Skeletal muscle satellite cell (primary cell): ENCODE data around the gene BRK1. TPM values are rescaled to one million over a fixed set of nuclear protein-coding genes. Genes with fewer than 3 reads are reported as not detected.
"Not testable (repeated sequence)": the region's sequence is repeated elsewhere in the genome, so short reads cannot be mapped to it uniquely, and the experiment has no call there.

Experiments
- H3K27me3 ChIP-seq: 2 replicates; pipeline ENCODE4 v1.7.0; 2013; ENCODE audit warnings: low read length; ENCODE audit not compliant: control insufficient read depth, insufficient read depth
- H3K36me3 ChIP-seq: 2 replicates; pipeline ENCODE4 v1.7.0; 2013; ENCODE audit warnings: mild to moderate bottlenecking, control low read depth, low read length; ENCODE audit not compliant: insufficient read depth
- H3K4me1 ChIP-seq: 2 replicates; pipeline ENCODE4 v1.7.0; 2013; ENCODE audit warnings: low read length; ENCODE audit not compliant: control insufficient read depth, insufficient read depth
- H3K4me2 ChIP-seq: 2 replicates; pipeline ENCODE4 v1.7.0; 2013; ENCODE audit warnings: mild to moderate bottlenecking, low read length
- H3K4me3 ChIP-seq: 2 replicates; pipeline ENCODE4 v1.7.0; 2013; ENCODE audit warnings: low read length
- H3K9ac ChIP-seq: 2 replicates; pipeline ENCODE4 v1.7.0; 2013; ENCODE audit warnings: mild to moderate bottlenecking, low read depth, low read length, moderate library complexity
- H3K9me3 ChIP-seq: replicated peaks from 2 replicates; pipeline ENCODE4 v1.7.0; 2013; ENCODE audit warnings: mild to moderate bottlenecking, control low read depth, low read length
- total RNA-seq: library from RNA; depleted of rRNA; stranded (reverse); fragments of >200 nt; gene quantifications from 2 replicates; pipeline ENCODE4 v1.2.3, GENCODE V29; 2012; rRNA removed

Gene BRK1
- 89.5 and 114 TPM in 2 replicates for total RNA-seq

DNA sequence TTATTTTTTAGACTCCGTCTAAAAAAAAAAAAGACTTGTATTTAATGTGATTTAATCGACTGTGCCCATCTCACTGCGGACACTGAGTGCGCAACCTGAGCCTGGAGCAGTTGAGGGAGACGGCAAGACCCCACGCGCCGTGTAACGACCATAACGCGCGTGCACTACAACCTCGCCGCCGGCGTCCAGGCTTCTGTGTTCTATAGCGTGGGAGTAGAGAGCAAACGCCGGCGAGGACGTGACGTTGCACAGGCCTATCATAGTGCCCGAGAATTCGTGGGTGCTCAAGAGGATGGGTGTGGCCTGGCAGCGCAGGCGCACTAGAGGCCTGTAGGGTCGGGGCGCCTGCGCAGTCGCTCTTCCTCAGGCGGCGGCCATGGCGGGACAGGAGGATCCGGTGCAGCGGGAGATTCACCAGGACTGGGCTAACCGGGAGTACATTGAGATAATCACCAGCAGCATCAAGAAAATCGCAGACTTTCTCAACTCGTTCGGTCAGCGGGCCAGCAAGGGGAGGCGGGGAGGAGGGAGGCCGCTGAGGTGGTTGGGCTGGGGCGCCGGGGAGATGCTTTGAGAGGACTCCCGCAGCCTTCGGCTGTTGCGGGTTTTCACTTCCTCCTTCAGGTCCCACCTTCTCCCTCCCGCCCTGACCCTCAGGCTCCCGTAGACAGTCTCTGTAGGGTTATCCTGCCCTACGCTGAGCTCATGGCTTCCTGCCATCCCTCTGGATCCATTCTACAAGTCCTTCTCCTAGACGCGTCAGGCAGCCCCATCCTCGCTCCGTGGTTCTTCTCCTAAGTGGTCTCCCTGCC, at the start of gene BRK1:
Gene BRK1, plus strand, starts transcription at position 350 of the 812 bp plus-strand sequence. Its CDS starts 27 bp downstream, at position 377.
- peak within 1 kb of the TSS; percentile 87 for H3K9ac ChIP-seq
- peaks cover 8% of the 10 kb centered on the region for H3K36me3 ChIP-seq
- H3K4me1 ChIP-seq, result peaks cover 8% of the 10 kb centered on the region
- peak within 1 kb of the TSS; percentile 95 for H3K4me2 ChIP-seq
- peak within 1 kb of the TSS; percentile 93 for H3K4me3 ChIP-seq
- no peaks in the 10 kb centered on the region for H3K9me3 ChIP-seq
- H3K27me3 ChIP-seq, result no peaks in the 10 kb centered on the region

DNA sequence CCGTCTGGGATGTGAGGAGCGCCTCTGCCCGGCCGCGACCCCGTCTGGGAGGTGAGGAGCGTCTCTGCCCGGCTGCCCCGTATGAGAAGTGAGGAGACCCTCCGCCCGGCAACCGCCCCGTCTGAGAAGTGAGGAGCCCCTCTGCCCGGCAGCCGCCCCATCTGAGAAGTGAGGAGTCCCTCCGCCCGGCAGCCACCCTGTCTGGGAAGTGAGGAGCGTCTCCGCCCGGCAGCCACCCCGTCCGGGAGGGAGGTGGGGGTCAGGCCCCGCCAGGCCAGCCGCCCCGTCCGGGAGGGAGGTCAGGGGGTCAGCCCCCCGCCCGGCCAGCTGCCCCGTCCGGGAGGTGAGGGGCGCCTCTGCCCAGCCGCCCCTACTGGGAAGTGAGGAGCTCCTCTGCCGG, 45.4 kb upstream of the BRK1 start:
- not testable (repeated sequence) for H3K4me3 ChIP-seq, H3K4me1 ChIP-seq, H3K36me3 ChIP-seq, H3K4me2 ChIP-seq, H3K9ac ChIP-seq, H3K9me3 ChIP-seq, H3K27me3 ChIP-seq

DNA sequence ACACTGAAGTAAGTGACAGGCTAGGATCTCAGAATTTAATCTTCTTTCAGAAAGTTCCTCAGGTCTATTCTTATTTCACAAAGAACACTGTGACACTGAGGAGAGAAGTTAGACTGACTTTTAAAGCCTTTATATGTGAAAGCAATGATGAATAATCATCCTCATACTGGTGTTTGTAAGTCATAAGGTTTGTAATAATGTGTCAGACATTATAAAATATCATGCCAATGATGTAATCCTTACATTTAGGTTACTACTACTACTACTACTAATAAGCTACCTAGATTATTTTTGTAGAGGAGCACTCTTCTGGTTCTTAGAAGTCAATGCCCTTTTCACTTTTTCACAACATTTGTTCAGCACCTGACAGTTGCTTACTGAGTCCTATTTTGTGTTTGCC, 40.8 kb upstream of the BRK1 start:
- Histone ChIP-seq H3K4me1 (no peaks in the 10 kb centered on the region), H3K4me2 (no peak overlapping the region), H3K9me3 (no peaks in the 10 kb centered on the region), H3K4me3 (no peak overlapping the region), H3K9ac (no peak overlapping the region), H3K27me3 (no peaks in the 10 kb centered on the region), H3K36me3 (no peaks in the 10 kb centered on the region)

DNA sequence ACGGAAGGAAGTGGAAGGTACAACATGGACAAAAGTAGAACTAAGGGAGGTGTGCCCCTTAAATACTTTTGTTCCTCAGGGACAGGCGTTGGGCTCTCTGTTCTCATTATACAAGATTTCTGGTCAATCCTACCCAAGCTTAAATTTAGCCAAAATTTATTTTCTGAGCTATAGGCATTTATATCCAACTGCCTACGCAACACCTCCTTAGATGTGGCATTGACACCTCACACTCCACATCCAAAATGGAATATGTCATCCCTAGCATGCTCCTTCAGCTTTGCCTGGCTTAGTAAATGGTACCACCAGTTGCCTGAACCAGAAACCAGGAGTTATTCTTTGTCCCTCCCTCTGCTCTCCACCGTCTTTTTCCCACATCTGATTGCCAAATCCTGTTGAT, 33.6 kb upstream of the BRK1 start:
- Histone ChIP-seq H3K36me3 (peaks cover 10% of the 10 kb centered on the region), H3K9ac (no peak overlapping the region), H3K27me3 (no peaks in the 10 kb centered on the region), H3K4me3 (no peak overlapping the region), H3K4me2 (no peak overlapping the region), H3K9me3 (no peaks in the 10 kb centered on the region), H3K4me1 (no peaks in the 10 kb centered on the region)

DNA sequence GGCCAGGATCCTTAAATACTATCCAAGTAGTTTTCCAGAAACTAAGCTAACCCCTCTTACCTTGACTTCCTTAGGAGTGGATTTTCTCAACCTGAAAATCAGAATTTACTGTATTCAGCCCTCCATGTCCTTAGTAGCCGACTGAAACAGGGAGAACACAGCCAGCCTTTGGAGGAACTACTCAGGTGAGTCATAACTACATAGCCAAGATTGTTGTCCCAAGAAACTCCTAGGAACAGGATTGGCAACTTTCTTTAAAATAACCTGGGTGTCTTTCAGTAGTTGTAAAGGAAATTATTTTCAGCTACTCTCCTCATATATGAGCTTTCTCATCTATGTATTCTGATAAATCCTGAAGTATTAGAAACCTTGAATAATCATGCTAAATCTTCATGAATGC, 29.7 kb upstream of the BRK1 start:
- Histone ChIP-seq H3K4me1 (no peaks in the 10 kb centered on the region), H3K4me3 (no peak overlapping the region), H3K36me3 (peaks cover 16% of the 10 kb centered on the region), H3K27me3 (no peaks in the 10 kb centered on the region), H3K9ac (no peak overlapping the region), H3K9me3 (no peaks in the 10 kb centered on the region), H3K4me2 (no peak overlapping the region)

DNA sequence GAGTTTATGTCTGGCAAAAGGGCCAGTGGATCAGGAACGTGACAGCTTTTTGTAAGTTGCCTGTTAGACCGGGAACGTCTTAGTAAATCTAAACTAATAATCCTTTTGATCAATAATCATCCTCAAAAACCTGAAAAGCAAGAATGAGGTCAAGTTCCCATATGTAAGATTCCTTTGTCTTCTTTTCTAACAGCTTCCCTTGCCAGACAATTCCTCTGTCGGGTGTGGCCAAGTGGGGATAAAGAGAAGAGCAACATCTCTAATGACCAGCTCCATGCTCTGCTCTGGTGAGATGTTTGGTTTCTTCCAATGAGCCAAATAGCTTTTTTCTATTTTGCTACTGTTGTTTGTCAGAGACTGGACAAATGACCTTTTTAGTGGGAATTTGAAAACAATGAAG, 27.2 kb upstream of the BRK1 start:
- H3K36me3 ChIP-seq, result peaks cover 12% of the 10 kb centered on the region
- H3K9me3 ChIP-seq, result no peaks in the 10 kb centered on the region
- no peaks in the 10 kb centered on the region for H3K4me1 ChIP-seq
- no peak overlapping the region for H3K4me2 ChIP-seq
- no peak overlapping the region for H3K9ac ChIP-seq
- H3K27me3 ChIP-seq, result no peaks in the 10 kb centered on the region
- H3K4me3 ChIP-seq, result no peak overlapping the region

DNA sequence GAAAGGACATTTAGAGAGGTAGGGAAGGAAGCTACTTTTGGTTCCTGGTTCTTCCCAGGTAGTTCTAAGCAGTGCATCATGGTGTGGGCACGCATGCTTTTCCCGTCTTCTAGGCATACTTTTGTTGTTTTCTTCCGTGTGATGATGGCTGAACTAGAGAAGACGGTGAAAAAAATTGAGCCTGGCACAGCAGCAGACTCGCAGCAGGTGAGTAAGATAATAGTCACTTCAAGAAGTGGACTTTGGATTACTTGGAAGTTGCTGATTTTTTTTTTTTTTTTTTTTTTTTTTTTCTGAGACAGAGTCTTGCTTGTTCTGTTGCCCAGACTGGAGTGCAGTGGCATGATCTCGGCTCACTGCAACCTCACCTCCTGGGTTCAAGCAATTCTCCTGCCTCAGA, 25.3 kb upstream of the BRK1 start:
- Histone ChIP-seq H3K4me2 (no peak overlapping the region), H3K4me1 (no peaks in the 10 kb centered on the region), H3K36me3 (peaks cover 16% of the 10 kb centered on the region), H3K27me3 (no peaks in the 10 kb centered on the region), H3K4me3 (no peak overlapping the region), H3K9me3 (no peaks in the 10 kb centered on the region), H3K9ac (no peak overlapping the region)

DNA sequence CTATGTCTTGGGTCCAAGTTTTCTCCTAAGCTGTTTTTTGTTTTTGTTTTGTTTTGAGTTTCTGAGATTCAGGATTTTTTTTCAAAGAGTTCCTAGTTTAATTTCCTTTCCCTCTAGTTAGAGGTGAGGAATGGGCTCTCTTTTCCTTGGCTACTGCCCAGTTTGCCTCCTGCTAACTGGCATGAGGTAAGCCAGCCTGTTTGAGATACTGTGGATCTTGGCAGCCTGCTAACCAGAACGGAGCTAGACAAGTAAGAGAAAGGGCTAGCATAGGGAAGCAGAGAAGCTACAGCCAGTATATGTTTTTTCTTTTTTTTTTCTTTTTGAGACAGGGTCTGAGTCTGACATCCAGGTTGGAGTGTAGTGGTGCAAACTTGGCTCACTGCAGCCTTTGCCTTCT, 24.7 kb upstream of the BRK1 start:
- H3K9me3 ChIP-seq, H3K9ac ChIP-seq: not testable (repeated sequence)
- peaks cover 16% of the 10 kb centered on the region for H3K36me3 ChIP-seq

DNA sequence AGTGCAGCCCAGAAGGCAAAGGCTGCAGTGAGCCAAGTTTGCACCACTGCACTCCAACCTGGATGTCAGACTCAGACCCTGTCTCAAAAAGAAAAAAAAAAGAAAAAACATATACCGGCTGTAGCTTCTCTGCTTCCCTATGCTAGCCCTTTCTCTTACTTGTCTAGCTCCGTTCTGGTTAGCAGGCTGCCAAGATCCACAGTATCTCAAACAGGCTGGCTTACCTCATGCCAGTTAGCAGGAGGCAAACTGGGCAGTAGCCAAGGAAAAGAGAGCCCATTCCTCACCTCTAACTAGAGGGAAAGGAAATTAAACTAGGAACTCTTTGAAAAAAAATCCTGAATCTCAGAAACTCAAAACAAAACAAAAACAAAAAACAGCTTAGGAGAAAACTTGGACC, 24.1 kb upstream of the BRK1 start:
- not testable (repeated sequence) for H3K4me2 ChIP-seq, H3K9me3 ChIP-seq, H3K9ac ChIP-seq, H3K4me3 ChIP-seq, H3K27me3 ChIP-seq, H3K4me1 ChIP-seq
- peaks cover 11% of the 10 kb centered on the region for H3K36me3 ChIP-seq

More for the DNA sequence above, 24.7 kb upstream of the BRK1 start:
- not testable (repeated sequence) for H3K27me3 ChIP-seq, H3K4me1 ChIP-seq, H3K4me2 ChIP-seq, H3K4me3 ChIP-seq

DNA sequence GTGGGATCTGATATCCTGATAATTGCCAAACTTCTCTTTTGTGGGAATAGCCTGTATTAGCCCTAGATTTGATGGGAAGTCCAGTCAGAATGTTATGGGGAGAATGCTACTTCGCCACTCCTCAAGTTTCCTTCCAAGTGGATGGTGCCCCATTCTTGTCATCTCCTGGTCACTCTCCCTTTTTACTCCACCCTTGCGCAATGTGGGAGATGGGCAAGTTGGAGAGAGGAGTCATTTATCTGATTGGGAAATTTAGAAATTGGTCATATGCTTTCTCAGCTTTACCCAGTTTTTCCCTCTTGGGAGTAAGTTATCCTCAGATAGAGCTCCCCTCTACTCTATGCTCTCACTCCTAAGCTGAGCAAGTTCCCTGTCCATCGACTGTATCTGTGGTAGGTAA, 21.8 kb upstream of the BRK1 start:
- Histone ChIP-seq H3K27me3 (no peaks in the 10 kb centered on the region), H3K9me3 (no peaks in the 10 kb centered on the region), H3K9ac (no peak overlapping the region), H3K4me3 (no peak overlapping the region), H3K4me2 (no peak overlapping the region), H3K36me3 (peaks cover 15% of the 10 kb centered on the region), H3K4me1 (no peaks in the 10 kb centered on the region)

DNA sequence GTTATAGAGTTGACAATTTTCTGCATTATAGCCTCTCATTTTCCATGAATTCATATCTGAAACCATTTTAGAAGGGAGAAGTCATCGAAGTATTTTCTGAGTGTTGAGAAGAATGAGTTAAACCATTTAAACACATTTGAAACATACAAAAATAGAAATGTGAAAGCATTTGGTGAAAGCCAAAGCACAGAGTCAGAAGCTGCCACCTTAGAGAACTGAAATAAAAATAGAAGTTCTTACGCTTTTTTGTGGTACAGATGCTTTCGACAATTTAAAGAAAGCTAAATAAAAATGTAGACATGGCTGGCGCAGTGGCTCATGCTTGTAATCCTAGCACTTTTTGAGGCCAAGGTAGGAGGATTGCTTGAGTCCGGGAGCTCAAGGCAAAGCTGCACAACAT, 16.4 kb upstream of the BRK1 start:
- Histone ChIP-seq H3K4me1 (no peaks in the 10 kb centered on the region), H3K9ac (no peak overlapping the region), H3K27me3 (no peaks in the 10 kb centered on the region), H3K4me3 (no peak overlapping the region), H3K9me3 (no peaks in the 10 kb centered on the region), H3K36me3 (peaks cover 8% of the 10 kb centered on the region), H3K4me2 (no peak overlapping the region)

DNA sequence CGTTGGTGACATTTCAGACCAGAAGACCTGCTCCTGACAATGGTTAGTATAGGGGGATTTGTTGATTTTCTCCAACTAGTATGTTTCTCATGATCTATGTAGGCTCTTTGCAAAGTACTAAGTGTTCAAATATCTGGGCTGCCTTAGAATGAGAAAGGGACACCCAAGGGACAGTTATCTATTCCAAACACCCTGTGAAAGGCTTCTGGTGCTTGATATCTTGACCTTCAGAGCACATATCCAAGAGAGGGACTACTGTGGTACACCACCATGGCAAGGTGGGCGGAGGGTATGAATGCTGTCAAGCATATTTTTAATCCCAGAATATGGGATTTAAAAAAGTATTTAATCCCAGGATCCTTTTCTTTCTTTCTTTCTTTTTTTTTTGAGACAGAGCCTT, 8.6 kb upstream of the BRK1 start:
- no peak overlapping the region for H3K9ac ChIP-seq
- no peaks in the 10 kb centered on the region for H3K36me3 ChIP-seq
- H3K9me3 ChIP-seq, result no peaks in the 10 kb centered on the region

More for the DNA sequence above, 8.6 kb upstream of the BRK1 start:
- Histone ChIP-seq H3K4me3 (no peak overlapping the region), H3K4me2 (no peak overlapping the region), H3K27me3 (no peaks in the 10 kb centered on the region), H3K4me1 (no peaks in the 10 kb centered on the region)
